ENCODE results near the gene DMTF1. TPM values are rescaled to one million over a fixed set of nuclear protein-coding genes. Genes with fewer than 3 reads are reported as not detected.

The DMTF1 gene
- total and polyA plus RNA-seq, 9 of the 15 experiments (the other 6 are each of a cell fraction or from before 2014, with no cell fraction given), result 25.7 to 208 (median 74.7) TPM

DNA sequence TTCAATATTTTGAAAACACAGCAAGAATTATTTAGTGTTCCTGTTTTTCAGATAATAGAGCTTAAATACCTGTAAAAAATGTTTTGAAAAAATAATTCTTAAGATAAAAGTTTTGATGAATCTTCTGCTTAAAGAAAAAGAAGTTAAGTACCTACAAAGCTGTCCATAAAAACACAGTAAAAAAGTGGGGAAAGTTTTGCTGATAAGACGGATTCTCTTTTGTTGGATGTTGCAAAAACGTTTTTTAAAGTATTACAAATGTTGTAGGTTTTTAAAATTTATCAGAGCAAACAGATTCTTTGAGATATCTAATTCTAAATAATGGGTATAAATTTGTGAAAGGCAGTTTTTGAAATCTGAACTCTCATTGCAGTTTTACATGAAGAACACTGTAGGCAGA, 12.2 kb downstream of the DMTF1 start:
- H3K4me1 ChIP-seq (replicated peaks in 1 of 2; ENCODE audit: control insufficient read depth in 2 of 2, insufficient read depth in 2 of 2, low read length in 2 of 2), result no peaks in the 10 kb centered on the region; a peak in 1 of 5 replicates
- POLR2A ChIA-PET, result interaction anchor here (0.8 to 7.6 kb wide), 2 partner anchors 10 kb away, joined by 4 to 59 read pairs; partner anchors contain the start of gene DMTF1
- H3K9ac ChIP-seq (ENCODE audit: insufficient read depth in 1 of 2, low read depth in 2 of 2, low read length in 2 of 2), result no peak overlapping the region
- TF ChIP-seq ZNF766 (CRISPR knock-in tag; conservative IDR thresholded peaks at IDR 0.05) (no peak), C11orf30 (IDR thresholded peaks at IDR 0.05; ENCODE audit: low read depth) (peak; percentile 71), MAFF (IDR thresholded peaks at IDR 0.05; ENCODE audit: low read length) (peak; percentile 47), MAFG (tag; conservative IDR thresholded peaks at IDR 0.05) (peak; percentile 45; the same call in 1 of the 2 replicates), MAFK (IDR thresholded peaks at IDR 0.05; ENCODE audit: low read length) (peak; percentile 49; the same call in 1 of the 2 replicates), KDM2B (CRISPR knock-in tag; IDR thresholded peaks at IDR 0.05) (no peak), ZNF316 (IDR thresholded peaks at IDR 0.05) (peak; percentile 87)
- WGBS (ENCODE audit: insufficient coverage, low coverage, missing lambda C conversion rate), result 37% methylated on average over 2 of the region's 2 CpGs
- in situ Hi-C loops (cut with MboI), result no loop called here
- H3K79me2 ChIP-seq (ENCODE audit: control insufficient read depth, insufficient read depth, low read length), result peaks cover 17% of the 10 kb centered on the region
- H3K9me3 ChIP-seq (replicated peaks; ENCODE audit: control insufficient read depth, insufficient read depth, low read depth, low read length), result no peaks in the 10 kb centered on the region
- peaks cover 71% of the 10 kb centered on the region for H3K36me3 ChIP-seq (ENCODE audit: control insufficient read depth, insufficient read depth, low read length)
- no peaks in the 10 kb centered on the region for H3K27me3 ChIP-seq (ENCODE audit: control insufficient read depth in 2 of 2, insufficient read depth in 2 of 2, low read length in 2 of 2)
- H2AFZ ChIP-seq (ENCODE audit: low read depth, low read length), result no peak overlapping the region
- no peak for ATAC-seq
- no peaks in the 10 kb centered on the region for H3K9me1 ChIP-seq (ENCODE audit: control insufficient read depth, insufficient read depth, low read length)
- DNase-seq (ENCODE audit: extremely low read depth in 1 of 4, low spot score in 3 of 4), result no peak
- intact Hi-C loops (cut with micrococcal nuclease), result no loop called here
- H3K27ac ChIP-seq (ENCODE audit: extremely low read depth, low read depth, low read length), result no peak overlapping the region
- CTCF ChIA-PET (ENCODE audit: low intra/inter-chr PET ratio), result no interaction called here
- no peaks in the 10 kb centered on the region for H4K20me1 ChIP-seq (replicated peaks; ENCODE audit: control insufficient read depth, insufficient read depth, low read length)
- no TSS peak for BruUV-seq (replicated peaks)
- no peak overlapping the region for H3K4me2 ChIP-seq (ENCODE audit: insufficient read depth, low read length)
- H3K4me3 ChIP-seq, result no peak overlapping the region
- FAIRE-seq, result no peak

DNA sequence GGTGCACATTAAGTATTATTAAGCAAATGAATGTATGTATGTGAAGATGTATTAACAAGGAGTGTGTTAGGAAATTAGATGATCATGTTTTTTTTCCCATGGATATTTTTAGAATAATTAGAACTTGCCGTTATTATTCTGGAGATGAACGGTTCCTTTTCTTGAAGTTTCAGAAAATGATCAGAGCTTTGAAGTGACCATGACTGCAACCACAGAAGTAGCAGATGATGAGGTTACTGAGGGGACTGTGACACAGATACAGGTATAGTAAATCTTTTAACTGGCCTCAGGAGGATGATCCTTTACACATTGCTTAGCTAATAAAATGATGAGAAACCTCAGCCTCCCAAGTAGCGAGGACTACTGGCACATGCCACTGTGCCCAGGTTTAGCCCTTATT, 18.6 kb downstream of the DMTF1 start:
- Histone ChIP-seq H3K27me3 (ENCODE audit: control insufficient read depth in 2 of 2, insufficient read depth in 2 of 2, low read length in 2 of 2) (no peaks in the 10 kb centered on the region), H3K4me3 (no peak overlapping the region), H3K4me1 (replicated peaks in 1 of 2; ENCODE audit: control insufficient read depth in 2 of 2, insufficient read depth in 2 of 2, low read length in 2 of 2) (no peaks in the 10 kb centered on the region), H3K79me2 (ENCODE audit: control insufficient read depth, insufficient read depth, low read length) (no peaks in the 10 kb centered on the region), H4K20me1 (replicated peaks; ENCODE audit: control insufficient read depth, insufficient read depth, low read length) (no peaks in the 10 kb centered on the region), H3K9me3 (replicated peaks; ENCODE audit: control insufficient read depth, insufficient read depth, low read depth, low read length) (no peaks in the 10 kb centered on the region), H3K36me3 (ENCODE audit: control insufficient read depth, insufficient read depth, low read length) (peaks cover 97% of the 10 kb centered on the region), H3K9ac (ENCODE audit: insufficient read depth in 1 of 2, low read depth in 2 of 2, low read length in 2 of 2) (no peak overlapping the region), H2AFZ (ENCODE audit: low read depth, low read length) (no peak overlapping the region), H3K4me2 (ENCODE audit: insufficient read depth, low read length) (no peak overlapping the region), H3K27ac (ENCODE audit: extremely low read depth, low read depth, low read length) (no peak overlapping the region), H3K9me1 (ENCODE audit: control insufficient read depth, insufficient read depth, low read length) (no peaks in the 10 kb centered on the region)
- ChIA-PET POLR2A (interaction anchor here (0.9 to 2.4 kb wide), 3 partner anchors 8 to 16 kb away, joined by 3 to 11 read pairs (median 4); no protein-coding TSS in a partner anchor), CTCF (ENCODE audit: low intra/inter-chr PET ratio) (no interaction called here)
- no TSS peak for BruUV-seq (replicated peaks)
- no peak for ATAC-seq
- no peak for FAIRE-seq
- DNase-seq (ENCODE audit: extremely low read depth in 1 of 4, low spot score in 3 of 4), result no peak
- in situ Hi-C loops (cut with MboI), result no loop called here
- intact Hi-C loops (cut with micrococcal nuclease), result no loop called here
- 91% methylated on average over 3 of the region's 3 CpGs for WGBS (ENCODE audit: insufficient coverage, low coverage, missing lambda C conversion rate)
- TF ChIP-seq HNRNPL (IDR thresholded peaks at IDR 0.05; ENCODE audit: low read depth, low read length) (no peak), DDX20 (tag; IDR thresholded peaks at IDR 0.05; ENCODE audit: low read depth) (no peak), HDAC1 (IDR thresholded peaks at IDR 0.05) (no peak), TOE1 (IDR thresholded peaks at IDR 0.05; ENCODE audit: borderline replicate concordance) (no peak), TOE1 (CRISPR knock-in tag; IDR thresholded peaks at IDR 0.05; ENCODE audit: borderline replicate concordance, low read depth) (no peak), PYGO2 (tag; IDR thresholded peaks at IDR 0.05) (no peak), CAMTA2 (CRISPR knock-in tag; conservative IDR thresholded peaks at IDR 0.05) (no peak)
- TF ChIP-seq, protein P1, sequence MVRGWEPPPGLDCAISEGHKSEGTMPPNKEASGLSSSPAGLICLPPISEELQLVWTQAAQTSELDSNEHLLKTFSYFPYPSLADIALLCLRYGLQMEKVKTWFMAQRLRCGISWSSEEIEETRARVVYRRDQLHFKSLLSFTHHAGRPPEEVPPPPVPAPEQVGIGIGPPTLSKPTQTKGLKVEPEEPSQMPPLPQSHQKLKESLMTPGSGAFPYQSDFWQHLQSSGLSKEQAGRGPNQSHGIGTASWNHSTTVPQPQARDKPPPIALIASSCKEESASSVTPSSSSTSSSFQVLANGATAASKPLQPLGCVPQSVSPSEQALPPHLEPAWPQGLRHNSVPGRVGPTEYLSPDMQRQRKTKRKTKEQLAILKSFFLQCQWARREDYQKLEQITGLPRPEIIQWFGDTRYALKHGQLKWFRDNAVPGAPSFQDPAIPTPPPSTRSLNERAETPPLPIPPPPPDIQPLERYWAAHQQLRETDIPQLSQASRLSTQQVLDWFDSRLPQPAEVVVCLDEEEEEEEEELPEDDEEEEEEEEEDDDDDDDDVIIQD (CRISPR knock-in tag; IDR thresholded peaks at IDR 0.05), result no peak
- TF ChIP-seq, protein P2, sequence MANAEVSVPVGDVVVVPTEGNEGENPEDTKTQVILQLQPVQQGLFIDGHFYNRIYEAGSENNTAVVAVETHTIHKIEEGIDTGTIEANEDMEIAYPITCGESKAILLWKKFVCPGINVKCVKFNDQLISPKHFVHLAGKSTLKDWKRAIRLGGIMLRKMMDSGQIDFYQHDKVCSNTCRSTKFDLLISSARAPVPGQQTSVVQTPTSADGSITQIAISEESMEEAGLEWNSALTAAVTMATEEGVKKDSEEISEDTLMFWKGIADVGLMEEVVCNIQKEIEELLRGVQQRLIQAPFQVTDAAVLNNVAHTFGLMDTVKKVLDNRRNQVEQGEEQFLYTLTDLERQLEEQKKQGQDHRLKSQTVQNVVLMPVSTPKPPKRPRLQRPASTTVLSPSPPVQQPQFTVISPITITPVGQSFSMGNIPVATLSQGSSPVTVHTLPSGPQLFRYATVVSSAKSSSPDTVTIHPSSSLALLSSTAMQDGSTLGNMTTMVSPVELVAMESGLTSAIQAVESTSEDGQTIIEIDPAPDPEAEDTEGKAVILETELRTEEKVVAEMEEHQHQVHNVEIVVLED (CRISPR knock-in tag; IDR thresholded peaks at IDR 0.05), result no peak

Data from K562 (cell line).